OCI-LY1 (cell line): ENCODE measurements around the gene HMGB4.

Experiments
- EZH2 ChIP-seq: fragments of 200-600 bp; sonication (generic), shearing (Covaris generic); IDR thresholded peaks from 2 replicates; pipeline ENCODE4 v1.8.0; 2017; ENCODE audit warnings: borderline replicate concordance, mixed run types, mild to moderate bottlenecking, antibody characterized with exemption, low read length, moderate library complexity, mixed read lengths
- TF ChIP-seq, protein P1 (sequence below): fragments of 200-600 bp; sonication (generic), shearing (Covaris generic); IDR thresholded peaks from 2 replicates; pipeline ENCODE4 v1.5.1; 2017; ENCODE audit warnings: mild to moderate bottlenecking, antibody characterized with exemption, low read length, moderate library complexity, mixed read lengths

DNA sequence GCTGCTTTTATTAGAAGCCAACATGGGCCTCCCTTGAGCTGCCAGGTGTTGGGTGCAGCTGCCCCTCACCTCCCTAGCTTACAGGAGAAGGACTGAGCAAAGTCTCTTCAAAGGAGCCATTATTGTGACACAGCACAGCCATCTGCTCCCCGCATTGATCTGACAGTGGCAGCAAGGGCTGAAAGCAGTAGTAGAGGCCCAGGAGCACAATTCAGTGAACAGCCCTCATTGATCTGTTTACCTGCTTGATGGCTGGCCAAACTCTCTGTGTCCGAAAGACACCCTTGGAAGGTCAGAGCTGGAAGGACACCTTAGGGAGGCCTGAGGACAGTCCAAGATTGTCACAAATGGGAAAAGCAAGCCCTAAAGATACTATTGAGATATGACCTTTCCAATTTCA is 14.5 kb downstream of the HMGB4 start:
- TF ChIP-seq, protein P1, sequence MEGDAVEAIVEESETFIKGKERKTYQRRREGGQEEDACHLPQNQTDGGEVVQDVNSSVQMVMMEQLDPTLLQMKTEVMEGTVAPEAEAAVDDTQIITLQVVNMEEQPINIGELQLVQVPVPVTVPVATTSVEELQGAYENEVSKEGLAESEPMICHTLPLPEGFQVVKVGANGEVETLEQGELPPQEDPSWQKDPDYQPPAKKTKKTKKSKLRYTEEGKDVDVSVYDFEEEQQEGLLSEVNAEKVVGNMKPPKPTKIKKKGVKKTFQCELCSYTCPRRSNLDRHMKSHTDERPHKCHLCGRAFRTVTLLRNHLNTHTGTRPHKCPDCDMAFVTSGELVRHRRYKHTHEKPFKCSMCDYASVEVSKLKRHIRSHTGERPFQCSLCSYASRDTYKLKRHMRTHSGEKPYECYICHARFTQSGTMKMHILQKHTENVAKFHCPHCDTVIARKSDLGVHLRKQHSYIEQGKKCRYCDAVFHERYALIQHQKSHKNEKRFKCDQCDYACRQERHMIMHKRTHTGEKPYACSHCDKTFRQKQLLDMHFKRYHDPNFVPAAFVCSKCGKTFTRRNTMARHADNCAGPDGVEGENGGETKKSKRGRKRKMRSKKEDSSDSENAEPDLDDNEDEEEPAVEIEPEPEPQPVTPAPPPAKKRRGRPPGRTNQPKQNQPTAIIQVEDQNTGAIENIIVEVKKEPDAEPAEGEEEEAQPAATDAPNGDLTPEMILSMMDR: no peak
- TF ChIP-seq EZH2: no peak
